Ishikawa (cell line): ENCODE results near the gene CDC42BPB.

Source experiments
- CEBPB ChIP-seq: IDR thresholded peaks from 2 replicates; pipeline ENCODE4 v1.6.1; 2012
- CREB1 ChIP-seq: IDR thresholded peaks from 2 replicates; pipeline ENCODE4 v1.6.1; 2012; ENCODE audit warnings: low read depth
- EP300 ChIP-seq: IDR thresholded peaks from 2 replicates; pipeline ENCODE4 v1.6.1; 2012; ENCODE audit warnings: borderline replicate concordance
- FOXM1 ChIP-seq: IDR thresholded peaks from 2 replicates; pipeline ENCODE4 v1.6.1; 2012; ENCODE audit warnings: low read depth, borderline replicate concordance
- NFIC ChIP-seq: IDR thresholded peaks from 2 replicates; pipeline ENCODE4 v1.6.1; 2012
- RAD21 ChIP-seq: IDR thresholded peaks from 2 replicates; pipeline ENCODE4 v1.6.1; 2012; ENCODE audit warnings: low read depth
- TAF1 ChIP-seq: IDR thresholded peaks from 2 replicates; pipeline ENCODE4 v1.6.1; 2012; ENCODE audit warnings: low read depth, mild to moderate bottlenecking
- TCF12 ChIP-seq: IDR thresholded peaks from 2 replicates; pipeline ENCODE4 v1.6.1; 2012; ENCODE audit warnings: low read depth
- TEAD4 ChIP-seq: IDR thresholded peaks from 2 replicates; pipeline ENCODE4 v1.6.1; 2012
- YY1 ChIP-seq: IDR thresholded peaks from 2 replicates; pipeline ENCODE4 v1.6.1; 2012; ENCODE audit warnings: low read depth
- ZBTB7A ChIP-seq: IDR thresholded peaks from 2 replicates; pipeline ENCODE4 v1.6.1; 2012; ENCODE audit warnings: low read depth
- TF ChIP-seq, protein P1 (sequence below): IDR thresholded peaks from 2 replicates; pipeline ENCODE4 v1.6.1; 2012
- TF ChIP-seq, protein P2 (sequence below): IDR thresholded peaks from 2 replicates; pipeline ENCODE4 v1.6.1; 2012; ENCODE audit warnings: low read depth, mild to moderate bottlenecking
- TF ChIP-seq, protein P3 (sequence below): IDR thresholded peaks from 2 replicates; pipeline ENCODE4 v1.6.1; 2012

CDC42BPB gene

DNA sequence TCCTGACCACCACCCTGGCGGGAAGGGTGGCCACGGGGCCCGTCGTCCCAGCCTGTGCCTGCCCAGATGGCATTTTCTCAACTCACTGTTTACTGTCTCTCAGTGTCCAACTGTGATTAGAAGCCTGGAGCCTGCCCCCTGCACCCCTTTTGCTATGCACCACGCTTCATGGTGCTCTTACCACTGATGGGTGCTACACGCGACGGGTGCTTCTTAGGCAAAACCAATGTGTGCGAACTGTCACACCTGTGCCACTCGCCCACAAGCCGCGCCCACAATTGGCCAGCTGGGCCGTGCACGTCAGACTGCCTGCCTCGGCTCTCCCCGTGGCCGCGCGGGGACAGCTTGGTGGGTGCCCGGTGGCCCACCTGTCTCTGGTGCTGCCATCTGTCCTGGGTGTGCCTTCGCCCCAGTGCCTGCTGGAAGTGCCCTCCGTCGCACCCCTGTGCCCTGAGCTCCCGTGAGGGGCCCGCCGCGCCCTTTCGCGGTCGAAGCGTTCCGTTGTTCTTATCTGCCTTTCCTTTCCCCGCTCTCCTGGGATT, 150.0 kb downstream of the CDC42BPB start:
- TF ChIP-seq, protein P1, sequence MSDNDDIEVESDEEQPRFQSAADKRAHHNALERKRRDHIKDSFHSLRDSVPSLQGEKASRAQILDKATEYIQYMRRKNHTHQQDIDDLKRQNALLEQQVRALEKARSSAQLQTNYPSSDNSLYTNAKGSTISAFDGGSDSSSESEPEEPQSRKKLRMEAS, result no peak
- no peak for TF ChIP-seq NFIC
- TF ChIP-seq FOXM1, result no peak
- no peak for TF ChIP-seq CREB1
- no peak for TF ChIP-seq ZBTB7A
- TF ChIP-seq, protein P2, sequence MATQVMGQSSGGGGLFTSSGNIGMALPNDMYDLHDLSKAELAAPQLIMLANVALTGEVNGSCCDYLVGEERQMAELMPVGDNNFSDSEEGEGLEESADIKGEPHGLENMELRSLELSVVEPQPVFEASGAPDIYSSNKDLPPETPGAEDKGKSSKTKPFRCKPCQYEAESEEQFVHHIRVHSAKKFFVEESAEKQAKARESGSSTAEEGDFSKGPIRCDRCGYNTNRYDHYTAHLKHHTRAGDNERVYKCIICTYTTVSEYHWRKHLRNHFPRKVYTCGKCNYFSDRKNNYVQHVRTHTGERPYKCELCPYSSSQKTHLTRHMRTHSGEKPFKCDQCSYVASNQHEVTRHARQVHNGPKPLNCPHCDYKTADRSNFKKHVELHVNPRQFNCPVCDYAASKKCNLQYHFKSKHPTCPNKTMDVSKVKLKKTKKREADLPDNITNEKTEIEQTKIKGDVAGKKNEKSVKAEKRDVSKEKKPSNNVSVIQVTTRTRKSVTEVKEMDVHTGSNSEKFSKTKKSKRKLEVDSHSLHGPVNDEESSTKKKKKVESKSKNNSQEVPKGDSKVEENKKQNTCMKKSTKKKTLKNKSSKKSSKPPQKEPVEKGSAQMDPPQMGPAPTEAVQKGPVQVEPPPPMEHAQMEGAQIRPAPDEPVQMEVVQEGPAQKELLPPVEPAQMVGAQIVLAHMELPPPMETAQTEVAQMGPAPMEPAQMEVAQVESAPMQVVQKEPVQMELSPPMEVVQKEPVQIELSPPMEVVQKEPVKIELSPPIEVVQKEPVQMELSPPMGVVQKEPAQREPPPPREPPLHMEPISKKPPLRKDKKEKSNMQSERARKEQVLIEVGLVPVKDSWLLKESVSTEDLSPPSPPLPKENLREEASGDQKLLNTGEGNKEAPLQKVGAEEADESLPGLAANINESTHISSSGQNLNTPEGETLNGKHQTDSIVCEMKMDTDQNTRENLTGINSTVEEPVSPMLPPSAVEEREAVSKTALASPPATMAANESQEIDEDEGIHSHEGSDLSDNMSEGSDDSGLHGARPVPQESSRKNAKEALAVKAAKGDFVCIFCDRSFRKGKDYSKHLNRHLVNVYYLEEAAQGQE, result no peak
- no peak for TF ChIP-seq TEAD4
- TF ChIP-seq, protein P3, sequence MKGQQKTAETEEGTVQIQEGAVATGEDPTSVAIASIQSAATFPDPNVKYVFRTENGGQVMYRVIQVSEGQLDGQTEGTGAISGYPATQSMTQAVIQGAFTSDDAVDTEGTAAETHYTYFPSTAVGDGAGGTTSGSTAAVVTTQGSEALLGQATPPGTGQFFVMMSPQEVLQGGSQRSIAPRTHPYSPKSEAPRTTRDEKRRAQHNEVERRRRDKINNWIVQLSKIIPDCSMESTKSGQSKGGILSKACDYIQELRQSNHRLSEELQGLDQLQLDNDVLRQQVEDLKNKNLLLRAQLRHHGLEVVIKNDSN, result no peak
- TF ChIP-seq TCF12, result no peak
- no peak for TF ChIP-seq EP300
- TF ChIP-seq TAF1, result no peak

DNA sequence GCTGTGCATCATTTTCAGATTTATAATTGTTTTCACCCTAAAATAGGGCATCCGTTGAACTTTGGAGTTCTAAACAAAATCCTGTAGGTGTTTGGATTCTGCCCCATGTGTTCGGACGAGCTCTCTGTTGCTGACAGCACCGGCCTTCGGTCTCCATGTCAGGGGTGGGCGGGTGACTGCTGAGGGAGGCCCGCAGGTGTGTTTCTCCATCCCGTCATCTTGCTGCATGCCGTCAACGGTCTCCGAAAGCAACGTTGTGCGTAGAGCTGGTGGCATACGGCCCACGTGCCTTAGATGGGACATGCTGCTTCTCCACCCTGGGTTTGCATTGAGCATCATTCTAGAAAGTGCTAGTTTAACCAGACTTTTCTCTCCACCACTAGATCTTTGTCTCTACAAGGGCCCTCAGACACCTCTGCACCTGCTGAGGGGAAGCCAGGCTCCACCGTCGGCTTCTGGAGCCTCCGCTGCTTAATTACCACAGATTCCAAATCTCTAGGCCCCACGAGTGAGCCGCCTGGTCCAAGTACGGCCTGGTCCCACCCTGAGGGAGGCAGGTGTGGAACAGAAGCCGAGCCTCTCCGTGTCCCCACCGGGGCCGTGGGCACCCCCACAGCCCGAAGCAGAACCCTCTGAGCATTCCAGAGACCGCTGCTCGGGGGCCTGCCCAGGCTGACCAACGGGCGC, 150.6 kb downstream of the CDC42BPB start:
- TF ChIP-seq CREB1, result no peak
- no peak for TF ChIP-seq TAF1

DNA sequence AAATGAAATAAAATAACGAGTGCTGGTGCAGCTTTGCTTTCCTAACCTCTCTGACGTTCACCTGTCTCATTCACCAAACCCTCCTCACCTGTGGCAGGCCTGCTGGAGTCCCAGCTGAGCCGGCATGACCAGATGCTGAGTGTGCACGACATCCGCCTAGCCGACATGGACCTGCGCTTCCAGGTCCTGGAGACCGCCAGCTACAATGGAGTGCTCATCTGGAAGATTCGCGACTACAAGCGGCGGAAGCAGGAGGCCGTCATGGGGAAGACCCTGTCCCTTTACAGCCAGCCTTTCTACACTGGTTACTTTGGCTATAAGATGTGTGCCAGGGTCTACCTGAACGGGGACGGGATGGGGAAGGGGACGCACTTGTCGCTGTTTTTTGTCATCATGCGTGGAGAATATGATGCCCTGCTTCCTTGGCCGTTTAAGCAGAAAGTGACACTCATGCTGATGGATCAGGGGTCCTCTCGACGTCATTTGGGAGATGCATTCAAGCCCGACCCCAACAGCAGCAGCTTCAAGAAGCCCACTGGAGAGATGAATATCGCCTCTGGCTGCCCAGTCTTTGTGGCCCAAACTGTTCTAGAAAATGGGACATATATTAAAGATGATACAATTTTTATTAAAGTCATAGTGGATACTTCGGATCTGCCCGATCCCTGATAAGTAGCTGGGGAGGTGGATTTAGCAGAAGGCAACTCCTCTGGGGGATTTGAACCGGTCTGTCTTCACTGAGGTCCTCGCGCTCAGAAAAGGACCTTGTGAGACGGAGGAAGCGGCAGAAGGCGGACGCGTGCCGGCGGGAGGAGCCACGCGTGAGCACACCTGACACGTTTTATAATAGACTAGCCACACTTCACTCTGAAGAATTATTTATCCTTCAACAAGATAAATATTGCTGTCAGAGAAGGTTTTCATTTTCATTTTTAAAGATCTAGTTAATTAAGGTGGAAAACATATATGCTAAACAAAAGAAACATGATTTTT, 151.9 kb downstream of the CDC42BPB start:
- TF ChIP-seq YY1, result no peak
- TF ChIP-seq, protein P1, result no peak
- no peak for TF ChIP-seq RAD21
- TF ChIP-seq TAF1, result no peak
- TF ChIP-seq, protein P2, result no peak
- no peak for TF ChIP-seq CREB1
- TF ChIP-seq EP300, result no peak
- TF ChIP-seq NFIC, result no peak
- no peak for TF ChIP-seq FOXM1
- TF ChIP-seq, protein P3, result no peak
- TF ChIP-seq TCF12, result no peak
- TF ChIP-seq CEBPB, result no peak

DNA sequence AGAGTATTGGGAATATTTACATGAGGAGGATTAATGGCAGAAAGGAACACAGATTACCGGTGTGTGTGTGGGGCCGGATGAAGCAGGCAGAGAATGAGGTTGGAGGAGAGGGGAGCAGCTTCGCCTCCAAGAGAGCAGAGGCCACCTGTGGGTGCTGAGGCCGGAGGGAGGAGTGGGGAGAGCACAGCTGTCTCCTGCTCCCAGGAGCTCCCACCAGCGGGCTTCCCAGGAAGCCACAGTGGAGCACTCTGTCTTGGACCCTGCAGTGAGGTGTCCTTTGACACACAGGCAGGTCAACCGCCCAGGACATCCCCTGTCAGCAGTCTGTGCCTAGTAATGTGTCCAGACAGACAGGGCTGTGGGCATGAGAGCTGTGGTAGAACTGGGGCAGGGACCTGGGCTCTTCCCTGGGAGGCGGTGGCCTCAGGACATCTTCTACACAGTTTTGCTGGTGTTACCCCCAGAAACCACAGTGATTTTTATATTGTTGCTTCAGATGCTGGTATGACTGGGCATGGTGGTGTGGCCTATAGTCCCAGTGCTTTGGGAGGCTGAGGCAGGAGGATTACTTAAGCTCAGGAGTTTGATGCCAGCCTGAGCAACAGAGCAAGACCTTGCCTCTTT, 153.3 kb downstream of the CDC42BPB start:
- TF ChIP-seq, protein P2, result no peak
- TF ChIP-seq, protein P3, result no peak
- no peak for TF ChIP-seq NFIC
- TF ChIP-seq FOXM1, result no peak
- no peak for TF ChIP-seq ZBTB7A
- no peak for TF ChIP-seq TCF12
- TF ChIP-seq, protein P1, result no peak
- TF ChIP-seq RAD21, result no peak
